H9 (cell line): ENCODE results near the gene RIMBP2. TPM values are rescaled to one million over a fixed set of nuclear protein-coding genes. Genes with fewer than 3 reads are reported as not detected.

ENCODE experiments used
- DNase-seq: peaks from one replicate; pipeline ENCODE4 v3.0.0-alpha.2; 2017
- H2AFZ ChIP-seq: one replicate; pipeline ENCODE4 v1.6.1; 2013; ENCODE audit warnings: mild to moderate bottlenecking, low read length, control low read depth, moderate library complexity
- H2AK5ac ChIP-seq: 2 replicates; pipeline ENCODE4 v1.6.1; 2013; ENCODE audit warnings: low read length, control low read depth, mixed read lengths; ENCODE audit not compliant: insufficient read length
- H2BK120ac ChIP-seq: one replicate; pipeline ENCODE4 v1.6.1; 2013; ENCODE audit warnings: low read depth, mild to moderate bottlenecking, low read length, control low read depth, inconsistent platforms; ENCODE audit not compliant: poor library complexity, severe bottlenecking
- H2BK12ac ChIP-seq: 2 replicates; pipeline ENCODE4 v1.6.1; 2013; ENCODE audit warnings: low read length, control low read depth, mixed read lengths, low read depth; ENCODE audit not compliant: insufficient read length
- H2BK15ac ChIP-seq: 2 replicates; pipeline ENCODE4 v1.6.1; 2013; ENCODE audit warnings: low read depth, low read length, control low read depth
- H2BK20ac ChIP-seq: one replicate; pipeline ENCODE4 v1.6.1; 2013; ENCODE audit warnings: low read depth, mild to moderate bottlenecking, low read length, control low read depth, inconsistent platforms; ENCODE audit not compliant: poor library complexity, severe bottlenecking
- H2BK5ac ChIP-seq: 2 replicates; pipeline ENCODE4 v1.6.1; 2013; ENCODE audit warnings: low read length, control low read depth, mixed read lengths; ENCODE audit not compliant: insufficient read length
- H3K14ac ChIP-seq: 2 replicates; pipeline ENCODE4 v1.6.1; 2013; ENCODE audit warnings: low read length, control low read depth; ENCODE audit not compliant: insufficient read depth
- H3K18ac ChIP-seq: 2 replicates; pipeline ENCODE4 v1.6.1; 2013; ENCODE audit warnings: low read depth, mild to moderate bottlenecking, mixed read lengths, low read length, control low read depth; ENCODE audit not compliant: insufficient read length
- H3K23ac ChIP-seq: 2 replicates; pipeline ENCODE4 v1.6.1; 2013; ENCODE audit warnings: low read length, control low read depth, mixed read lengths, low read depth; ENCODE audit not compliant: insufficient read length
- H3K23me2 ChIP-seq: 2 replicates; pipeline ENCODE4 v1.6.1; 2013; ENCODE audit warnings: low read depth, mild to moderate bottlenecking, mixed read lengths, low read length, control low read depth; ENCODE audit not compliant: insufficient read length, poor library complexity, severe bottlenecking
- H3K27ac ChIP-seq: 2 replicates; pipeline ENCODE4 v1.5.1; 2013; ENCODE audit warnings: low read length, control low read depth, mixed read lengths, low read depth; ENCODE audit not compliant: insufficient read length
- H3K27me3 ChIP-seq: 2 replicates; pipeline ENCODE4 v1.6.1; 2013; ENCODE audit warnings: low read length, control low read depth, inconsistent platforms; ENCODE audit not compliant: insufficient read depth
- H3K4ac ChIP-seq: 2 replicates; pipeline ENCODE4 v1.6.1; 2013; ENCODE audit warnings: low read depth, mild to moderate bottlenecking, control low read depth, inconsistent platforms, low read length, moderate library complexity
- H3K4me1 ChIP-seq: 2 replicates; pipeline ENCODE4 v1.6.1; 2013; ENCODE audit warnings: low read length, control low read depth, inconsistent platforms; ENCODE audit not compliant: insufficient read depth
- H3K4me2 ChIP-seq: 2 replicates; pipeline ENCODE4 v1.6.1; 2013; ENCODE audit warnings: low read length, control low read depth, mixed read lengths; ENCODE audit not compliant: insufficient read length, insufficient read depth
- H3K56ac ChIP-seq: 2 replicates; pipeline ENCODE4 v1.6.1; 2013; ENCODE audit warnings: low read depth, mild to moderate bottlenecking, mixed read lengths, low read length, control low read depth; ENCODE audit not compliant: insufficient read length
- H3K79me1 ChIP-seq: 2 replicates; pipeline ENCODE4 v1.6.1; 2013; ENCODE audit warnings: low read depth, mild to moderate bottlenecking, moderate library complexity, low read length, control low read depth, inconsistent platforms; ENCODE audit not compliant: insufficient read depth, poor library complexity, severe bottlenecking
- H3K79me2 ChIP-seq: 2 replicates; pipeline ENCODE4 v1.6.1; 2013; ENCODE audit warnings: low read length, control low read depth, inconsistent platforms; ENCODE audit not compliant: insufficient read depth
- H3K9ac ChIP-seq: 2 replicates; pipeline ENCODE4 v1.6.1; 2013; ENCODE audit warnings: low read length, control low read depth, mixed read lengths; ENCODE audit not compliant: insufficient read length; ENCODE audit errors: extremely low read depth
- H3K9me3 ChIP-seq: one replicate; pipeline ENCODE4 v1.6.1; 2013; ENCODE audit warnings: low read depth, low read length, inconsistent platforms; ENCODE audit not compliant: control insufficient read depth
- H3T11ph ChIP-seq: one replicate; pipeline ENCODE4 v1.6.1; 2013; ENCODE audit warnings: mild to moderate bottlenecking, low read length, control low read depth, inconsistent platforms
- H4K20me1 ChIP-seq: one replicate; pipeline ENCODE4 v1.6.1; 2013; ENCODE audit not compliant: control insufficient read depth, insufficient read length, insufficient read depth
- H4K5ac ChIP-seq: 2 replicates; pipeline ENCODE4 v1.6.1; 2013; ENCODE audit warnings: low read depth, mild to moderate bottlenecking, mixed read lengths, low read length, control low read depth; ENCODE audit not compliant: insufficient read length
- H4K8ac ChIP-seq: replicated peaks from 2 replicates; pipeline ENCODE4 v1.6.1; 2013; ENCODE audit warnings: low read length, control low read depth, mixed read lengths, low read depth; ENCODE audit not compliant: insufficient read length
- H4K91ac ChIP-seq: 2 replicates; pipeline ENCODE4 v1.6.1; 2013; ENCODE audit warnings: low read depth, mild to moderate bottlenecking, moderate library complexity, mixed read lengths, low read length, control low read depth; ENCODE audit not compliant: insufficient read length
- H3K27ac Mint-ChIP-seq, 3 experiments: 2 replicates in 2 of 3; 3 replicates in 1 of 3; pipeline ENCODE4 v1.8.0; 2020 to 2021; ENCODE audit warnings: mixed read lengths in 3 of 3, mild to moderate bottlenecking in 1 of 3, moderate library complexity in 1 of 3
- H3K27me3 Mint-ChIP-seq: 2 replicates; pipeline ENCODE4 v1.8.0; 2021; ENCODE audit warnings: low read depth, mild to moderate bottlenecking, moderate library complexity, mixed read lengths
- H3K36me3 Mint-ChIP-seq, 3 experiments: 2 replicates in 2 of 3; 3 replicates in 1 of 3; pipeline ENCODE4 v1.8.0; 2020 to 2021; ENCODE audit warnings: low read depth in 3 of 3, mixed read lengths in 3 of 3; ENCODE audit not compliant: insufficient read depth in 1 of 3
- H3K4me1 Mint-ChIP-seq, 2 experiments: 2 replicates each; pipeline ENCODE4 v1.8.0; 2020; ENCODE audit warnings: mixed read lengths in 2 of 2
- H3K4me3 Mint-ChIP-seq, 2 experiments: 2 replicates in 1 of 2; 3 replicates in 1 of 2; pipeline ENCODE4 v1.8.0; 2020 to 2021; ENCODE audit warnings: mild to moderate bottlenecking in 2 of 2, mixed read lengths in 2 of 2, moderate library complexity in 1 of 2
- H3K9me3 Mint-ChIP-seq, 2 experiments: 2 replicates in 1 of 2; 3 replicates in 1 of 2; pipeline ENCODE4 v1.8.0; 2020; ENCODE audit warnings: mild to moderate bottlenecking in 2 of 2, mixed read lengths in 2 of 2, moderate library complexity in 1 of 2
- CTCF ChIP-seq: fragments of 200-600 bp; sonication (generic); conservative IDR thresholded peaks from 3 replicates; pipeline ENCODE4 v1.8.0; 2021; ENCODE audit warnings: antibody characterized with exemption, mild to moderate bottlenecking
- whole genome bisulfite sequencing: extraction: QIAGEN DNeasy Blood & Tissue Kit; methylation state at CpG from one replicate; pipeline ENCODE4 v1.1.7; 2013; ENCODE audit warnings: missing lambda C conversion rate, low lambda C conversion rate, mixed read lengths; ENCODE audit not compliant: insufficient read length; ENCODE audit errors: extremely low coverage; 5-methylcytosine and 5-hydroxymethylcytosine counted together
- total RNA-seq: library from RNA; stranded (reverse); gene quantifications from 2 replicates; pipeline ENCODE4 v1.2.1, GENCODE V29; 2021

The RIMBP2 gene
- total RNA-seq, 1 experiment from 2014 or later: 0.70 TPM

- Histone ChIP-seq H3T11ph (no peak overlapping the region), H4K8ac (no peak overlapping the region), H3K23me2 (no peaks in the 10 kb centered on the region), H3K9ac (no peak overlapping the region), H2BK15ac (no peak overlapping the region), H4K91ac (no peak overlapping the region), H2AK5ac (no peak overlapping the region), H3K9me3 (no peaks in the 10 kb centered on the region), H3K27ac (no peak overlapping the region), H3K27me3 (no peaks in the 10 kb centered on the region), H3K14ac (no peak overlapping the region), H2BK5ac (no peak overlapping the region), H3K4me1 (no peaks in the 10 kb centered on the region), H2BK120ac (no peak overlapping the region), H4K5ac (no peak overlapping the region), H2BK12ac (no peak overlapping the region), H4K20me1 (no peaks in the 10 kb centered on the region), H3K23ac (no peak overlapping the region), H3K4me2 (no peak overlapping the region), H2BK20ac (no peak overlapping the region), H3K4ac (no peak overlapping the region), H3K18ac (no peak overlapping the region), H3K56ac (no peak overlapping the region), H3K79me2 (no peaks in the 10 kb centered on the region), H3K79me1 (no peaks in the 10 kb centered on the region), H2AFZ (no peak overlapping the region)
- no CpG with 5 or more reads among the region's 5 CpGs for WGBS
- H3K4me3 Mint-ChIP-seq: no peak overlapping the region
- no peak for TF ChIP-seq CTCF
- H3K27me3 Mint-ChIP-seq: peaks cover 4% of the 10 kb centered on the region; the same call in 1 of the 2 replicates
- DNase-seq: no peak
- peaks cover 7 to 9% of the 10 kb centered on the region in 2 experiments; a peak in 3 of 4 replicates for H3K4me1 Mint-ChIP-seq
- no peak overlapping the region for H3K27ac Mint-ChIP-seq
- H3K36me3 Mint-ChIP-seq: no peaks in the 10 kb centered on the region
- no peaks in the 10 kb centered on the region for H3K9me3 Mint-ChIP-seq
Measured at GRCh38 chr12:130614530-130614905, 101.6 kb downstream of the RIMBP2 start.
